ENCODE data around the gene RFX5.
A peak's percentile ranks its signal among the peaks of the same experiment; 100 is the strongest.

GRCh38 chr1:151340870-151341754, 5.9 kb downstream of the RFX5 start:
- no peak for TF ChIP-seq POLR2AphosphoS5 (IDR thresholded peaks at IDR 0.05; ENCODE audit: low read depth)
- TF ChIP-seq, protein P1, sequence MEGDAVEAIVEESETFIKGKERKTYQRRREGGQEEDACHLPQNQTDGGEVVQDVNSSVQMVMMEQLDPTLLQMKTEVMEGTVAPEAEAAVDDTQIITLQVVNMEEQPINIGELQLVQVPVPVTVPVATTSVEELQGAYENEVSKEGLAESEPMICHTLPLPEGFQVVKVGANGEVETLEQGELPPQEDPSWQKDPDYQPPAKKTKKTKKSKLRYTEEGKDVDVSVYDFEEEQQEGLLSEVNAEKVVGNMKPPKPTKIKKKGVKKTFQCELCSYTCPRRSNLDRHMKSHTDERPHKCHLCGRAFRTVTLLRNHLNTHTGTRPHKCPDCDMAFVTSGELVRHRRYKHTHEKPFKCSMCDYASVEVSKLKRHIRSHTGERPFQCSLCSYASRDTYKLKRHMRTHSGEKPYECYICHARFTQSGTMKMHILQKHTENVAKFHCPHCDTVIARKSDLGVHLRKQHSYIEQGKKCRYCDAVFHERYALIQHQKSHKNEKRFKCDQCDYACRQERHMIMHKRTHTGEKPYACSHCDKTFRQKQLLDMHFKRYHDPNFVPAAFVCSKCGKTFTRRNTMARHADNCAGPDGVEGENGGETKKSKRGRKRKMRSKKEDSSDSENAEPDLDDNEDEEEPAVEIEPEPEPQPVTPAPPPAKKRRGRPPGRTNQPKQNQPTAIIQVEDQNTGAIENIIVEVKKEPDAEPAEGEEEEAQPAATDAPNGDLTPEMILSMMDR (IDR thresholded peaks at IDR 0.05; ENCODE audit: insufficient read depth, low read length) = peak; percentile 40
- no peak for TF ChIP-seq REST (IDR thresholded peaks at IDR 0.05; ENCODE audit: insufficient replicate concordance, low read depth)
